HG03135 (cell line): ENCODE results near the gene SPEG.

Experiments used
- ATAC-seq: cut with Tn5 transposase; IDR thresholded peaks from one replicate; pipeline ENCODE4 v1.9.1; 2021; ENCODE audit warnings: mild to moderate bottlenecking, moderate library complexity; ENCODE audit not compliant: unreplicated experiment

SPEG gene

GRCh38 chr2:219442256-219443015, 7.8 kb downstream of the SPEG start:
- no peak for ATAC-seq

- ATAC-seq = no peak
Measured at GRCh38 chr2:219443016-219443696, 8.5 kb downstream of the SPEG start.

GRCh38 chr2:219443697-219444023, 9.0 kb downstream of the SPEG start:
- no peak for ATAC-seq

GRCh38 chr2:219444566-219445091, 10.0 kb downstream of the SPEG start:
- no peak for ATAC-seq

- no peak for ATAC-seq
Measured at GRCh38 chr2:219445220-219445640, 10.6 kb downstream of the SPEG start.

- ATAC-seq = no peak
Measured at GRCh38 chr2:219446101-219446504, 11.5 kb downstream of the SPEG start.

- no peak for ATAC-seq
Measured at GRCh38 chr2:219446689-219447088, 12.0 kb downstream of the SPEG start.

- no peak for ATAC-seq
Measured at GRCh38 chr2:219447242-219448098, 12.8 kb downstream of the SPEG start.

- no peak for ATAC-seq
Measured at GRCh38 chr2:219448099-219448775, 13.6 kb downstream of the SPEG start.

- ATAC-seq = no peak
Measured at GRCh38 chr2:219448776-219449341, 14.2 kb downstream of the SPEG start.

GRCh38 chr2:219449609-219450008, 15.0 kb downstream of the SPEG start:
- no peak for ATAC-seq

- ATAC-seq = no peak
Measured at GRCh38 chr2:219451661-219452360, 17.2 kb downstream of the SPEG start.

- no peak for ATAC-seq
Measured at GRCh38 chr2:219452361-219453317, 18.0 kb downstream of the SPEG start.

GRCh38 chr2:219453671-219454590, 19.3 kb downstream of the SPEG start:
- ATAC-seq = no peak

- ATAC-seq = no peak
Measured at GRCh38 chr2:219455581-219455980, 20.9 kb downstream of the SPEG start.

- ATAC-seq = no peak
Measured at GRCh38 chr2:219457784-219458369, 23.2 kb downstream of the SPEG start.

GRCh38 chr2:219458996-219459395, 24.4 kb downstream of the SPEG start:
- no peak for ATAC-seq
